HPDE6-E6E7 (cell line): Measurements from ENCODE around the gene SPIRE2.
"Not testable (repeated sequence)": the region's sequence is repeated elsewhere in the genome, so short reads cannot be mapped to it uniquely, and the experiment has no call there.

Experiments
- DNase-seq: peaks from one replicate; pipeline ENCODE4 v3.0.0; 2011; ENCODE audit warnings: missing footprints; ENCODE audit errors: extremely low spot score

The SPIRE2 gene

DNA sequence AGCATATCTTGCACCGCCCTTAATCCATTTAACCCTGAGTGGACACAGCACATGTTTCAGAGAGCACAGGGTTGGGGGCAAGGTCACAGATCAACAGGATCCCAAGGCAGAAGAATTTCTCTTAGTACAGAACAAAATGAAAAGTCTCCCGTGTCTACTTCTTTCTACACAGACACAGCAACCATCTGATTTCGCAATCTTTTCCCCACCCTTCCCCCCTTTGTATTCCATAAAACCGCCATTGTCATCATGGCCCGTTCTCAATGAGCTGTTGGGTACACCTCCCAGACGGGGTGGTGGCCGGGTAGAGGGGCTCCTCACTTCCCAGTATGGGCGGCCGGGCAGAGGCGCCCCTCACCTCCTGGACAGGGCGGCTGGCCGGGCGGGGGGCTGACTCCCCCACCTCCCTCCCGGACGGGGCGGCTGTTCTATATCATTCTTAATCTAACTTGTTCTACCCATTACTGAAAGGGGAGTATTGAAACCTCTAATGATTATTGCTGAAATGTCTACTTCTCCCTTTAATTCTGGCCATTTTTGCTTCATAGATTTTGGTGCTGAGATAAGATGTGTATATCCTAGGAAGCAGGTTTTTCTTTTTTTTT lies 21.6 kb upstream of the SPIRE2 start:
- DNase-seq = not testable (repeated sequence)

DNA sequence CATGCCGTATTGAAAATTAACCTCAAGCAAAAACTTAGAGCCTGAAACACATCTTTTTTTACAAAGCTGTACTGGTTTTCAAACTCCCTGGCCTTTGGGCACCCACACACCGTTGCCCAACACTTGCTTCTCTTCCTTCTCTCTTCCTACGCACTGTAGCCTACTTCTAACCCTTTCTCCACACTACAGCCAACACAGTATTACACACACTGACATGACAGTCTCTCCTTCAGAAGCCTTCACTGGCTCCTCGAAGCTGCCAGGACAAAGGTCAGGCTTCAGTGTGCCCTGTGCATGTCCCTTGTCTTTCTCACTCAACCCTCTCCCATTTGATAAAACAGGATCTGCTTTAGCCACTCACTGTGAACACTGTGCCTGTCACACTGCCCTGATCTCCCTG lies 19.8 kb upstream of the SPIRE2 start:
- no peak for DNase-seq

DNA sequence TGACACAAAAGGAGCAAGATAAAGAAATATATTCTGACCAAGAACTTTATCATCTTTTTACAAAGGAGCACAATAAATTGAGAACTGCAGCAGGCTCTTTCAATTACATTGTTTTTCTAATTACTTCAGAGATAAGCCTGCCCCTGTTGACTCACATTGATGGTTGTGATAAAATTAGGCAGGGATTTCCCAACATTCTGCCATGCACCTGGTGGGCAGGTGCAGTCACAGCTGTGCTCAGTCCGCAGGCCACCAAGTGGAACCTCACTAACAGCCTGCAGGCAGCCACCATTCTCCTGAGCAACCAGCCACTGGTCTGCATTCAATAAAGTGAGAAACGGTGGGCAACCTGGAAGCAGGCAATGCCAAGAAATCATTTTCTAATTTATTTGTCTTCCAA lies 17.0 kb upstream of the SPIRE2 start:
- no peak for DNase-seq

DNA sequence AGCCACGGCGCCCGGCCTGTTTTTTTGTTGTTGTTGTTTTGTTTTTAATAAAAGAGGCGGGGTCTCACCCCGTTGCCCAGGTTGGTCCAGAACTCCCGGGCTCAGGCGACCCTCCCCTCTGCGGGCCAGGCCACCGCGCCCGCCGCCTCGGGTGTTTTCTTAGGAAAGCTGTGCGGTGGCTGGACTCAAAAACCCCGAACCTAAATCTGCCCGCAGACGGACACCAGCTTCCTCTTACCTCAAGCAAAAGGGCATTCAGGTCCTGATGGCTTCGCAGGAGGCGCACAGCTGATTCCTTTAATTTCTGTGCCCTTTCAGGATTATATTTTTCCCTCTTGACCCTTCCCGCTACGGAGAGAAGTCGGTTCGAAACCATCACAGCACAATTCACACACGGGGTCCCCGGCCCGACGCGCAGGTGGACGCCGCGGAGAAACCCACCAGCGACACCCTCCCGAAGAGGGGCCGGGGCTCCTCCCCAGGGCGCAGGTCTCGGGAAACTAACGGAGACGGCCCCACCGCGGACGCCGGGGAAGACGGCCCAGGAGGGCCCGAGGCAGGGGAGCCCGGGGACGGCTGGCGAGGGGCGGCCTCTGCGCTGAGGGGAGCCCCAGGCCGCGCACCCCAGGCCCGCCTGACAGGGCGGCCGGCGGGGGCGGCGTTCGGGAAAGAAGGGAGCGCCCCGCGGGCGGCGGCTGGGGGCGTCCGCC lies 12.5 kb upstream of the SPIRE2 start:
- no peak for DNase-seq

DNA sequence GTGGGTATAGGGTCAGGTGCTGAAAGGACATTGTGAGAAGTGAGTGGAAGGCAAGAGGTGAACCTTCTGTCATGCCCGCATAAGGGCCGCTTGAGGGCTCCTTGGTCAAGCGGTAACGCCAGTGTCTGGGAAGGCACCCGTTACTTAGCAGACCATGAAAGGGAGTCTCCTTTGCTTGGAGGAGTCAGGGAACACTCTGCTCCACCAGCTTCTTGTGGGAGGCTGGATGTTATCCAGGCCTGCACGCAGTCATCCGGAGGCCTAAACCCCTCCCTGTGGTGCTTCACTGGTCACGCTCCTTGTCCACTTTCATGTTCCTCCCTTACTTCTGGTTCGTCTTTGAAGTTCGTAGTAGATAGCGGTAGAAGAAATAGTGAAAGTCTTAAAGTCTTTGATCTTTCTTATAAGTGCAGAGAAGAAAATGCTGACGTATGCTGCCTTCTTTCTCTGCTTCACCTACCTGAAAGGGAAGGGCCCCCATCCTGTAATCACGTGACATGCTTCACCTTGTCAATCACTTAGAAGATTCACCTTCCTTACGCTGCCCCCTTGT lies 9.3 kb upstream of the SPIRE2 start:
- DNase-seq = not testable (repeated sequence)

DNA sequence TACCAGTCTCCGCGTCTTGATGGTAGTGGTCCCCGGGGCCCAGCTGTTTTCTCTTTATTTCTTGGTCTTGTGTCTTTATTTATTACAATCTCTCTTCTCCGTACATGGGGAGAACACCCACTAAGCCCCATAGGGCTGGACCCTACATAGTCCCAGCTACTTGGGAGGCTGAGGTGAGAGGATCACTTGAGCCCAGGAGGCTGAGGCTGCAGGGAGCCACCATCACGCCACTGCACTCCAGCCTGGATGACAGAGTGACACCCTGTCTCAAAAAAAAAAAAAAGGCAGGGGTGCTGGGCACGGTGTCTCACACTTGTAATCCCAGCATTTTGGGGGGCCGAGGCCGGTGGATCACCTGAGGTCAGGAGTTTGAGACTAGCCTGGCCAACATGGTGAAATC lies 8.8 kb upstream of the SPIRE2 start:
- DNase-seq = not testable (repeated sequence)

DNA sequence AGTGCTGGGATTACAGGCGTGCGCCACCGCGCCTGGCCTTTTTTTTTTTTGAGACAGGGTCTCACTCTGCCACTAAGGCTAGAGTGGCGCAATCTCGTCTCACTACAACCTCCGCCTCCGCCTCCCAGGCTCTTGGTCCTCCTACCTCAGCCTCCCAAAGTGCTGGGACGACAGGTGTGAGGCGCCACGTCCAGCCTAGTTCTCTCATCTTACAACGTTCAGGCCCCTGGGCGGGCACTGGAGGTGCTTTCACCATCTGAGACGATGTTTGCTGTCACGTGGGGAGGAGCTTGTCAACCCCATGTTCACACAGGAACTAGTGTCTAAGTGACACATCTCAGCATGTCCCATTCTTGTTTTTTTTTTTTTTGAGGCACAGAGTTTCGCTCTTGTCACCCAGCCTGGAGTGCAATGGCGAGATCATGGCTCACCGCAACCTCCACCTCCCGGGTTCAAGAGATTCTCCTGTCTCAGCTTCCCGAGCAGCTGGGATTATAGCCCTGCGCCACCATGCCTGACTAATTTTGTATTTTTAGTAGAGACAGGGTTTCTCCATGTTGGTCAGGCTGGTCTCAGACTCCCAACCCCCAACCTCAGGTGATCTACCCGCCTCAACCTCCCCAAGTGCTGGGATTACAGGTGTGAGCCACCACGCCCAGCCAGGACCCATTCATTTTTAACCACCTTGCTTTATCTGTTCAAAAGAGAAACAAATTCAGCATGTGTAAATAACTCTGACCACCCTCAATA lies 6.7 kb upstream of the SPIRE2 start:
- no peak for DNase-seq

DNA sequence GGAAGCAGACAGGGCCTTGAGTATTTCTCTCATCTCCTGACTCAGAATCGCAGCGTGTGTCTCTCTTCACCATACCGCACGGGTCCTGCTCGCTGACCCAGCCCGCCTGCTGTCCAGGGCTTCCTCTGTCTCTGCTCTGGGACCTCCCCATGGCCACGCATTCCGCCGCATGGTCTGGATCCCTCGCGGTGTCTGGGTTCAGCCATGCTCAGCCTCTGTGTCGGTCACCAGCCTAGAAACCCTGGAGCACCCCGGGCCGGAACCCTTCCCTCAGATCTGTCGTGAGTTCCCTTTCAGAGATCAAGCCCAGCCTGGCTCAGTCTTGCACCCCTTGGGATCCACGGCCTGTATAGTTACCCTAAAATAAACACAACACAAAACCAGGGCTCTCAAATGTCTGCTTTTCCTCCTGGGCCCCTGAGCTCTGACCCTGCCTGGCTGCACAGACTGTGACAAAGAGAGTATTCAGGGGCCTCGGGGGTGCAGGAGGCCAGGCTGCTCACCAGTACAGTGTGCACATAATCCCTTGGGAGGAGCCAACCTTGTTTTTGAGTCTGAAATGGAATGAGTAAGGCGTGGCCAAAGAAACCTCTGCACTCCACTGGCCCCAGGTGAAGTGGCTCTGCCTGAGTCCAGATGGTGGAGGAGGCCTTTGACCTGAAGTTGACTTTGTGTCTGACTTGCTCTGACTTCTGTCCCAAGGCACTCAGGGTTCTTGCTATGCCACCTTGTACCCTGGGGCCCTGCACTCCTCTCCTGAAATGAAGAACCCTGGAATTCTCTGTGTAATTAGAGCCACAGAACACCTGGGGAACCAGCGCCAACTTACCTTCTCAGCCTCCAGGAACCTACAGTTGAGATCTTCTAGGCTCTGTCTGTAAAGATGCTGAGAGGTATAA lies 5.8 kb upstream of the SPIRE2 start:
- DNase-seq = no peak

DNA sequence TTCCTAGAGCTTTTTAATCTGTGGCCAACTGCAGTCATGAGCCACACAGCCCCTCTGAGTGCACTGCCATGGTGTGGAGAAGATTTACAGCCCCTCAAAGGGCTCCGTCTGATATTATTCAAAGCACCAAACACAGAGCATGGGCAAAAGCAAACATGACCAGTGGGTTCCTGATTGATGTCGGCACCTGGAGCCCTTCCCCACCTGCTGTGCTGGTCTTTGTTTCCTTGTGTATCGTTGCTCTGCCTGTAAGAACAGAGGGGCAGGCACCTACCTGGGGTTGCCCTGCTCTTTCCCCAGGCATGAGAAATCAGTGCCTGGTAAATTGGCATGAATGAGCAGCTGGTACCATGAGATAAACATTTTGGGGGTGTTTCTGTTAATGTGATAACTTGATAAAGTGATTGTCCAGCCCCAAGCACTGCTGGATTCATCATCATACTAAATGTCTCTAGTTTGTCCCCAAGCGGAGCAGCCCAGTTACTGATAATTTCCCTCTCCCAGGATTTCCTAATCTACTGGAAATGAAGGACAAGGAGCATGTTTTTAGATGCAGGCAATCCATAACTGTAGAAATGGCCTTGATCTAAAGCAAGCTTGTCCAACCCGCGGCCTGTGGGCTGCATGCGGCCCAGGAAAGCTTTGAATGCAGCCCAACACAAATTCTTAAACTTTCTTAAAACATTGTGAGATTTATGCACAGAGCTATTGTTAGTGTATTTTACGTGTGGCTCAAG lies 5.0 kb upstream of the SPIRE2 start:
- DNase-seq = no peak

DNA sequence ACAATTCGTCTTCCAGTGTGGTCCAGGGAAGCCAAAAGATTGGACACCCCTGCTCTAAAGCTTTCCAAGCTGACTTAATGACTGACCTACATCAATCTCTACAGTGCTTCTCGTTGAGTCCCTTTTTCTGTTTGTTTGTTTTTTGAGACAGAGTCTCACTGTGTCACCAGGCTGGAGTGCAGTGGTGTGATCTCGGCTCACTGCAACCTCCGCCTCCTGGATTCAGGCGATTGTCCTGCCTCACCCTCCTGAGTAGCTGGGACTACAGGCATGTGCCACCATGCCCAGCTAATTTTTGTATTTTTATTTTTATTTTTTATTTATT lies 4.5 kb upstream of the SPIRE2 start:
- not testable (repeated sequence) for DNase-seq

DNA sequence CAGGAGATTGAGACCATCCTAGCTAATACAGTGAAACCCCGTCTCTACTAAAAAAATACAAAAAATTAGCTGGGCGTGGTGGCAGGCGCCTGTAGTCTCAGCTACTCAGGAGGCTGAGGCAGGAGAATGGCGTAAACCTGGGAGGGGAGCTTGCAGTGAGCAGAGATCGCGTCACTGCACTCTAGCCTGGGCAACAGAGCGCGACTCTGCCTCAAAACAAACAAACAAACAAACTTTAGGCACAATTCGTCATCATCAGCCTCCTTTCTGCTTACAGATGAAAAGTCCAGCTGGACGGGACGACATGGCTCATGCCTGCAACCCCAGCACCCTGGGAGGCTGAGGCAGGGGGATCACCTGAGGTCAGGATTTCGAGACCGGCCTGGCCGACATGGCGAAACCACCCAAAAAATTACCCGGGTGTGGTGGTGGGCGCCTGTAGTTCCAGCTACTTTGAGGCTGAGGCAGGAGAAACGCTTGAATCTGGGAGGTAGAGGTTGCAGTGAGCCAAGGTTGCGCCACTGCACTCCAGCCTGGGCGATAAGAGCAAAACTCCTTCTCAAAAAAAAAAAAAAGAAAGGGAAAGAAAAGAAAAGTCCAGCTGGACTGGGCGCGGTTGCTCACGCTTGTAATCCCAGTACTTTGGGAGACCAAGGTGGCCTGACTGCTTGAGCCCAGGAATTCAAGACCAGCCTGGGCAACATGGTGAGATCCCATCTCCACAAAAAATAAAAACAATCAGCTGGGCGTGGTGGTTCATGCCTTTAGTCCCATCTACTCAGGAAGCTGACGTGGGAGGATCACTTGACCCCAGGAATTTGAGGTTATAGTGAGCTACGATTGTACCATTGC lies 1.5 kb upstream of the SPIRE2 start:
- DNase-seq = no peak

DNA sequence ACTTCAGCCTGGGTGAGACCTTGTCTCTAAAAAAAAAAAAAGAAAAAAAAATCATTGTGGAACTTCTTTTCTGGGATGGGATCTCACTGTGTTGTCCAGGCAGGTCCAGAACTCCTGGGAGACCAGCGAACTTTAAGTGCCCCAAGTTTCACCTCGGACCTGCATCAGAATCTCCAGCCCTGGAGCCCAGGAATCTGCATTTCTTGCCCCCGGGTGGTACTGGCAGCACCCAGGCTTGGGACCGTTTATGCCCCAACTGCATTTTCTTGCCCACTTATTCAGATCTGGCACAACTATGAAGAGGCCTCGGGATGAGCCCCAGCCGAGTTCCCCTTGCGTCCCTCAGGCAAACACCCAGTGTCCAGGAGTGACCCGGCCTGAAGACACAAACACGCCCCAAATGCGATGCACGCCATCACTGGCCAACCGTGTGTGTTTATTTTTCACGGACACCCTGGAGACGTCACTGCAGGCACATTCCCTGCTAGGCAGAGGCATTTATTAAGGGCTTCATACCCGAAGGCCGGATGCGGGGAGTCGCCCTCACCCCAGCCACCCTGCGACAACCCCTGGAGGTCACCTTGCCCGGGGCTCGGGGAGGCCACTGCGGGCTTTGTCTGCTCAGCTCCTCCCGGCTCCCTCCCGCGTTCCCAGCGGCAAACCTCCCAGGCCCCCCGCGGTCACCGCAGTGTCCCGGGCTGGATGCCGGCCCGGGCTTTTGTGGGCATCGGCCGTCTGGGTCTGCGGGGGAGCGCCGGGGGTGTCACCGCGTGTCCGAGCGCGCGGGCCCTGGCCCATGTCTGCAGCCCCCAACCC lies 684 bp upstream of the SPIRE2 start:
- DNase-seq = no peak

DNA sequence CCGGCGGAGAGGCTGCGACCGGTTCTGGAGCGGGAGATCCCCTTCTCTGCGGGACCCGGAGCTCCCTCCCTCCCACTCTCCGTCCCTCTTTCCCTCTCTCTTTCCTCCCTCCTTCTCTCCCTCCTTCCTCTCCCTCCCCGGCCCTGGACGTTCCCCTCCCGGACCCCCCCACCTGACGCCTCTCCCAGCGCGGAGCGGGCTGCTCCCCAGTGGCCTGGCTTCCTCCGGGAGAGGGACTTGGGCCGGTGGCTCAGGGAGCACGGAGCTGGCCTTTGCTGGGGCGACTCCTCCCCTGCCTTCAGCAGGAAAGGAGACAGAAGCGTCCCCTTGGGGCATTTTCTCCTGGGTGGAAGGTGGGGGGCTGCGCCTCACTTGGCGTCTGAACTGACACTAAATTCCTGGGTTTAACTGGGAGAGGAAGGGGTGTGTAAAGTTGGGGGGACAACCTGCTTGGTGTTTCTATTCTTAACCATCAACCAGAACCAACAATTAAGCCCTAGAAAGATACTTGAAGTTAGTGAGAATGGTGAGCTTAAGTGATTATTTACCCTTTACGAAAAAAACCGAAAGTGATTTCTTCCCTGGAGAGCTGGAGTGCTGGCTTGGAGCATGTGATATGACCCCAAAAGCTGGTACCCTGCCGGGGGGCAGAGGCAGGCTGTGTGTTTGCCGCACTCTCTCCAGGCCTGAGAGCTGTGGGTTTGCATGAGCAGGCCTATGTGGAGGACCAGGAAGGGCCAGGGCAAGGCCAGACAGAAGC lies 775 bp downstream of the SPIRE2 start:
- no peak for DNase-seq

DNA sequence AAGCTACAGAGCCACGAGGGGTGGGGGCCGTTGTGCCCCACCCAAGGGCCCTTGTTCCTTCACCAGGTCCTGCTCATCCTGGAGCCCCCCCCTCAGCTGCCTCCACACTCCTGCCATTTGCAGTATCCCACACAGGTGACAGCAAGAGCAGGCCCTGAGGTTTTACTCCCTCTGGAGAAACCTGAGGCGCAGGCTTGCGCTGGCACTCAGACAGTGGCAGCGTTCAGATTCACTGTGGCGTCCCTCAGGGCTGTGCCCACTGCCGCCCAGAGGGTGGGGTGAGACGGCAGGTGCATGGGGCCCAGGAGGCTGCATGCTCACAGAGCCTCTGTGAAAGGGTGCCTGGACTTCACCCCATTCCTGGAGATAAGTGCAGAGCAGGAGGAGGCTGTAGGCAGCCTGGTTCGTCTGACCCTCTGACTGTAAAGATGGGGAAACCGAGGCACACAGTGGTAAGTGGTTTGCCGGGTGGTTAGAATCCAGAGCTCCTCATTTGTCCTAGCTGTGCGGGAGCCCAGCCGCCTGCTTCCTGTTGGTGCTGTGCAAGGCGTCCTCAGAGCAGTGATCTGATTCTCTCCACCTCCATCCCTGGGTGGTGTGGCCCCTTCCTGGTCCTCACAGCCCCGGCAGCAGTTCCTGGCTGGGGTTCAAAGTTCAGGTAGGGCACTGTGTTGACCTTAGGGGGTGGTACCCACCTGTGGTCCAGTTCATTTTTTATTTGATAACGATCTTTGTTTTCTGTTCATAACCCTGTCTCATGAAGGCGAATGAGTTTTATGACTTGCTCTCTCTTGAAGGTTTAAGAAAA lies 1.6 kb downstream of the SPIRE2 start:
- no peak for DNase-seq

DNA sequence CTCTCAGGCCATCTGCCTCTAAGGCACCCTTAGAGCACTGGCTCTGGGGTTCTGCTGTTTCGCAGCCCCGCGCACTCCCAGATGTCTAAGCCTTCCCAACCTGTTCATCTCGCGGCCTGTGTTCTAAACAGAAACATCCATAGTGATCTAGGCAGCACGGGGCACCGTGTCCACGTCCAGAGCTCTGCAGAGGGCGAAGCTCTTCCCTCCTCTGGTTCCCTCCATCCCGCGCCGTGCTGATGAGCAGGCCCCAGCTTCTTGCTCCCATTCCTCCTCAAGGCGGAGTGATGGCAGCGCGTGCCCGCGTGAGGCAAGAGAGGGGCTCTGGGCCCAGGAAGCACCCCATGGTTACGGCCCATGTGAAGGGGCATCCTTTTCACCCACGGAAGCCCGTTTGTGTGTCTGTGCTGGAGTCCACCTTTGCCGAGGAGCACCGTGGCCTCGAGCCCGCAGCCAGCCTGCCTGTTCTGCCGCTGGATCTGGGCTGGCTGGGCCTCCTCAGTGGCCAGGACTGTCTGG lies 3.6 kb downstream of the SPIRE2 start:
- no peak for DNase-seq

DNA sequence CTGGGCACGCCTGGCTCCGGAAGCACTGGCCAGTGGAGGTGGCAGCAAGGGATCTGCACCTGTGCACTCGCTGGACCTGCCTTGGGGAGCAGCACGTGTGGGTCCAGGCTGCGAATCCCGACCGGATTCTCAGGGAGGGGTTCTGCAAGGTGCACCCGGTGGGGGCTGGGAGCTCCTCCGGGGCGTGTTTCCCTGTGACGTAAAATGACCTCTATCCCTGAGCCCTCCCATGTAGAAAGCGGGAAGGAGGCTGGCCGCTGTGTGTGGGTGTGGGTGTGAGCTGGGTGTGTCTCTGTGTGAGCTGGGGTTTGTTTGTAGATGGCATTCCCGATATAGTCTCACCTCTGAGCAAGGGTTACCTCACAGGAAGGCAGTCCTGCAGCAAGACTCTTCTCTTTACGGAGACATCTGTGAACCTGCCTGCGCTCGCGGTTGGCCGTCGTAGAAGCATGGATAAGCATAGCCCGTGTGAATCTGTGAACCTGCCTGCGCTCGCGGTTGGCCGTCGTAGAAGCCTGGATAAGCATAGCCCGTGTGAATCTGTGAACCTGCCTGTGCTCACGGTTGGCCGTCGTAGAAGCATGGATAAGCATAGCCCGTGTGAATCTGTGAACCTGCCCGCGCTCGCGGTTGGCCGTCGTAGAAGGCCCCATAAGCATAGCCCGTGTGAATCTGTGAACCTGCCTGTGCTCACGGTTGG lies 5.5 kb downstream of the SPIRE2 start:
- DNase-seq = not testable (repeated sequence)
